MM.1S (cell line): ENCODE measurements around the gene ZNF888.
"Not testable (repeated sequence)": the region's sequence is repeated elsewhere in the genome, so short reads cannot be mapped to it uniquely, and the experiment has no call there.

Experiments
- DNase-seq: peaks from one replicate; pipeline ENCODE4 v3.0.0-alpha.2; 2015
- H2AFZ ChIP-seq: fragments of 300-600 bp; sonication (generic); 2 replicates; pipeline ENCODE4 v1.6.0; 2016; ENCODE audit warnings: antibody characterized with exemption, low read length
- H3F3A ChIP-seq: fragments of 300-600 bp; sonication (generic); 2 replicates; pipeline ENCODE4 v1.6.1; 2016; ENCODE audit warnings: mild to moderate bottlenecking, antibody characterized with exemption, low read length, moderate library complexity, mixed read lengths; ENCODE audit not compliant: insufficient read depth
- H3K27ac ChIP-seq: fragments of 300-600 bp; sonication (generic); 2 replicates; pipeline ENCODE4 v1.5.1; 2016; ENCODE audit warnings: mild to moderate bottlenecking, low read length
- H3K27me3 ChIP-seq: fragments of 300-600 bp; sonication (generic); replicated peaks from 2 replicates; pipeline ENCODE4 v1.6.0; 2016; ENCODE audit warnings: low read length; ENCODE audit not compliant: insufficient read depth
- H3K36me3 ChIP-seq: fragments of 300-600 bp; sonication (generic); replicated peaks from 2 replicates; pipeline ENCODE4 v1.6.1; 2016; ENCODE audit warnings: mild to moderate bottlenecking, low read length, mixed read lengths; ENCODE audit not compliant: insufficient read depth
- H3K4me1 ChIP-seq: fragments of 300-600 bp; sonication (generic); 2 replicates; pipeline ENCODE4 v1.6.1; 2016; ENCODE audit warnings: low read length, mixed read lengths
- H3K4me2 ChIP-seq: fragments of 300-600 bp; sonication (generic); 2 replicates; pipeline ENCODE4 v1.6.0; 2016; ENCODE audit warnings: low read depth, low read length
- H3K4me3 ChIP-seq: fragments of 300-600 bp; sonication (generic); 2 replicates; pipeline ENCODE4 v1.5.1; 2016; ENCODE audit warnings: low read length, mixed read lengths
- H3K79me2 ChIP-seq: fragments of 300-600 bp; sonication (generic); 2 replicates; pipeline ENCODE4 v1.6.1; 2016; ENCODE audit warnings: mixed run types, low read length, mixed read lengths
- H3K9ac ChIP-seq: fragments of 300-600 bp; sonication (generic); 2 replicates; pipeline ENCODE4 v1.6.1; 2016; ENCODE audit warnings: low read length, mixed read lengths
- H3K9me2 ChIP-seq: fragments of 300-600 bp; sonication (generic); replicated peaks from 2 replicates; pipeline ENCODE4 v1.6.1; 2016; ENCODE audit warnings: mild to moderate bottlenecking, low read length, mixed read lengths; ENCODE audit not compliant: insufficient read depth
- H3K9me3 ChIP-seq: fragments of 300-600 bp; sonication (generic); replicated peaks from 2 replicates; pipeline ENCODE4 v1.6.1; 2016; ENCODE audit warnings: mild to moderate bottlenecking, low read length, mixed read lengths; ENCODE audit not compliant: insufficient read depth
- H4K20me1 ChIP-seq: fragments of 300-600 bp; sonication (generic); 2 replicates; pipeline ENCODE4 v1.6.1; 2016; ENCODE audit warnings: mild to moderate bottlenecking, low read length, moderate library complexity, mixed read lengths; ENCODE audit not compliant: insufficient read depth
- EZH2 ChIP-seq: fragments of 300-600 bp; sonication (generic); optimal IDR thresholded peaks from 2 replicates; pipeline ENCODE3; 2017; ENCODE audit warnings: low read depth, mild to moderate bottlenecking, antibody characterized with exemption, low read length, mixed read lengths
- EZH2phosphoT487 ChIP-seq: fragments of 300-600 bp; sonication (generic); IDR thresholded peaks from 2 replicates; pipeline ENCODE4 v1.6.1; 2018; ENCODE audit warnings: antibody characterized with exemption, low read length
- TF ChIP-seq, protein P1 (sequence below): fragments of 300-600 bp; sonication (generic); IDR thresholded peaks from 2 replicates; pipeline ENCODE4 v1.5.1; 2016; ENCODE audit warnings: antibody characterized with exemption, low read length, mixed read lengths

The ZNF888 gene

DNA sequence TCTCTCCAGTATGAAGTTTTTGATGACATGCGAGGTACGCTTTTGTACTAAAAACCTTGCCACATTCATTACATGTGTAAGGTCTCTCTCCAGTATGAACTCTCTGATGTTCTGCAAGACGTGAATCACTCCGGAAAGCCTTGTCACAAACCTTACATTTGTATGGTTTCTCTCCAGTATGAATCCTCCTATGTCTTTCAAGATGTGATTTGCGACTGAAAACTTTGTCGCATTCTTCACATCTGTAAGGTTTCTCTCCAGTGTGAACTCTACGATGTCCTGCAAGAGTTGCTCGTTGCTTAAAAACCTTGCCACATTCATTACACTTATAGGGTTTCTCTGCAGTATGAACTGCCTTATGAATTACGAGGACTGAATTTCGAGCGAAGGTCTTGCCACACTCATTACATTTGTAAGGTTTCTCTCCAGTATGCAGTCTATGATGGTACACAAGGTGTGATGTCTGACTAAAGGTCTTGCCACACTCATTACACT, 42.3 kb downstream of the ZNF888 start:
- no peak overlapping the region for H3K9ac ChIP-seq
- H3K4me2 ChIP-seq = no peak overlapping the region
- H3K27ac ChIP-seq = no peak overlapping the region
- no peaks in the 10 kb centered on the region for H3K79me2 ChIP-seq
- no peaks in the 10 kb centered on the region for H3K4me1 ChIP-seq
- H3K9me3 ChIP-seq = no peaks in the 10 kb centered on the region
- no peaks in the 10 kb centered on the region for H3K36me3 ChIP-seq
- no peaks in the 10 kb centered on the region for H4K20me1 ChIP-seq
- DNase-seq = no peak
- TF ChIP-seq EZH2 = no peak
- TF ChIP-seq EZH2phosphoT487 = no peak
- TF ChIP-seq, protein P1, sequence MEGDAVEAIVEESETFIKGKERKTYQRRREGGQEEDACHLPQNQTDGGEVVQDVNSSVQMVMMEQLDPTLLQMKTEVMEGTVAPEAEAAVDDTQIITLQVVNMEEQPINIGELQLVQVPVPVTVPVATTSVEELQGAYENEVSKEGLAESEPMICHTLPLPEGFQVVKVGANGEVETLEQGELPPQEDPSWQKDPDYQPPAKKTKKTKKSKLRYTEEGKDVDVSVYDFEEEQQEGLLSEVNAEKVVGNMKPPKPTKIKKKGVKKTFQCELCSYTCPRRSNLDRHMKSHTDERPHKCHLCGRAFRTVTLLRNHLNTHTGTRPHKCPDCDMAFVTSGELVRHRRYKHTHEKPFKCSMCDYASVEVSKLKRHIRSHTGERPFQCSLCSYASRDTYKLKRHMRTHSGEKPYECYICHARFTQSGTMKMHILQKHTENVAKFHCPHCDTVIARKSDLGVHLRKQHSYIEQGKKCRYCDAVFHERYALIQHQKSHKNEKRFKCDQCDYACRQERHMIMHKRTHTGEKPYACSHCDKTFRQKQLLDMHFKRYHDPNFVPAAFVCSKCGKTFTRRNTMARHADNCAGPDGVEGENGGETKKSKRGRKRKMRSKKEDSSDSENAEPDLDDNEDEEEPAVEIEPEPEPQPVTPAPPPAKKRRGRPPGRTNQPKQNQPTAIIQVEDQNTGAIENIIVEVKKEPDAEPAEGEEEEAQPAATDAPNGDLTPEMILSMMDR = no peak
- H3K27me3 ChIP-seq = no peaks in the 10 kb centered on the region
- no peak overlapping the region for H2AFZ ChIP-seq
- no peak overlapping the region for H3K4me3 ChIP-seq
- H3F3A ChIP-seq = no peaks in the 10 kb centered on the region
- H3K9me2 ChIP-seq = no peaks in the 10 kb centered on the region

DNA sequence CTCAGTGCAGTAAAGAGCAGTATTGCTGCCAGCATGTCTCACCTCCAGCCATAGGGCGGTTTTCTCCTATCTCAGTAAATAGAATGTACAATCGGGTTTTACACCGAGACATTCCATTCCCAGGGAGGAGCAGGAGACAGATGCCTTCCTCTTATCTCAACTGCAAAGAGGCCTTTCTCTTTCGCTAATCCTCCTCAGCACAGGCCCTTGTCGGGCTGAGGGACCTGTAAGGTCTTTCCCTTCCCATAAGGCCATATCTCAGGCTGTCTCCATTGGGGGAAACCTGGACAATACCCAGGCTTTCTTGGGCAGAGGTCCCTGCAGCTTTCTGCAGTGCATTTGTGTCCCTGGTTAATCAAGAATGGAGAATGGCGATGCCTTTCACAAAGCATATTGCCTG, 50.2 kb downstream of the ZNF888 start:
- H3K9me3 ChIP-seq, H4K20me1 ChIP-seq, H3K79me2 ChIP-seq, H3F3A ChIP-seq, H3K27me3 ChIP-seq, H3K9ac ChIP-seq, H3K27ac ChIP-seq, H3K9me2 ChIP-seq, H3K36me3 ChIP-seq, H3K4me3 ChIP-seq, H3K4me2 ChIP-seq, DNase-seq, H2AFZ ChIP-seq, H3K4me1 ChIP-seq: not testable (repeated sequence)

DNA sequence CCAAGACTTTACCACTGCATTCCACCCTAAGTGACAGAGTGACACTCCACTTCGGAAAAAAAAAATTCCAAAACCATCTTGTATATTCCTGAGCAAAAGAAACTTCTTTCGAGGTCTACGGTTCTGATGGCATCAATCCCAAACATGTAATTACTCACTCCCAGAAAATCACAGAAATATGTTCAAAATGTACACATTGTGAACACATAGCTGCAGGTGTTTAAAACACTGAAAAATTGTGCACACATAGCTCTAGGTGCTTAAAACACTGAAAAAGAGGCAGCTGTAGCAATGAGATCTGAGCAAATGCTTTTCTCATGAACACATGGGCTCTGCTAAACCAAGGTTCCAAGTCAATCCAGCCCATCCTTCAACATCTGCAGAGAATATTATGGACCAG, 51.8 kb downstream of the ZNF888 start:
- Histone ChIP-seq H3K9me2 (no peaks in the 10 kb centered on the region), H3K36me3 (no peaks in the 10 kb centered on the region), H3K9ac (no peak overlapping the region), H4K20me1 (no peaks in the 10 kb centered on the region), H2AFZ (no peak overlapping the region), H3K4me2 (no peak overlapping the region), H3K4me1 (no peaks in the 10 kb centered on the region), H3F3A (no peaks in the 10 kb centered on the region), H3K4me3 (no peak overlapping the region), H3K9me3 (no peaks in the 10 kb centered on the region), H3K27ac (no peak overlapping the region), H3K79me2 (no peaks in the 10 kb centered on the region), H3K27me3 (no peaks in the 10 kb centered on the region)
- DNase-seq = no peak
- TF ChIP-seq EZH2phosphoT487 (no peak), EZH2 (no peak)
- TF ChIP-seq, protein P1 = no peak

DNA sequence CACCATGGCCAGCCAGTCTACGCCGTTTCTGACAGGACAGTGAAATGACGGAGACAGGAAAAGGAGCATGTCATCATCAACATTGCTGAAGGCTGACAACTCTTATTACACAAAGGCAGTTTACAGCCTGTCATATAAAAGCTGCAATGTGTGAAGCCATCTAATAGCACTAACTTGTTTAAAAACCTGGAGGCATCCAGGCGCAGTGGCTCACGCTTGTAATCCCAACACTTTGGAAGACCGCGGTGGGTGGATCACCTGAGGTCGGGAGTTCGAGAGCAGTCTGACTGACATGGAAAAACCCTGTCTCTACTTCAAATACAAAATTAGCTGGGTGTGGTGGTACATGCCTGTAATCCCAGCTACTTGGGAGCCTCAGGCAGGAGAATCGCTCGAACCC, 55.2 kb downstream of the ZNF888 start:
- not testable (repeated sequence) for H3K4me1 ChIP-seq, H3K36me3 ChIP-seq, H3K9me3 ChIP-seq, H3K4me2 ChIP-seq, H3F3A ChIP-seq, H4K20me1 ChIP-seq, DNase-seq, H3K9ac ChIP-seq, H3K79me2 ChIP-seq, H3K9me2 ChIP-seq, H3K27ac ChIP-seq, H3K4me3 ChIP-seq, H2AFZ ChIP-seq, H3K27me3 ChIP-seq

DNA sequence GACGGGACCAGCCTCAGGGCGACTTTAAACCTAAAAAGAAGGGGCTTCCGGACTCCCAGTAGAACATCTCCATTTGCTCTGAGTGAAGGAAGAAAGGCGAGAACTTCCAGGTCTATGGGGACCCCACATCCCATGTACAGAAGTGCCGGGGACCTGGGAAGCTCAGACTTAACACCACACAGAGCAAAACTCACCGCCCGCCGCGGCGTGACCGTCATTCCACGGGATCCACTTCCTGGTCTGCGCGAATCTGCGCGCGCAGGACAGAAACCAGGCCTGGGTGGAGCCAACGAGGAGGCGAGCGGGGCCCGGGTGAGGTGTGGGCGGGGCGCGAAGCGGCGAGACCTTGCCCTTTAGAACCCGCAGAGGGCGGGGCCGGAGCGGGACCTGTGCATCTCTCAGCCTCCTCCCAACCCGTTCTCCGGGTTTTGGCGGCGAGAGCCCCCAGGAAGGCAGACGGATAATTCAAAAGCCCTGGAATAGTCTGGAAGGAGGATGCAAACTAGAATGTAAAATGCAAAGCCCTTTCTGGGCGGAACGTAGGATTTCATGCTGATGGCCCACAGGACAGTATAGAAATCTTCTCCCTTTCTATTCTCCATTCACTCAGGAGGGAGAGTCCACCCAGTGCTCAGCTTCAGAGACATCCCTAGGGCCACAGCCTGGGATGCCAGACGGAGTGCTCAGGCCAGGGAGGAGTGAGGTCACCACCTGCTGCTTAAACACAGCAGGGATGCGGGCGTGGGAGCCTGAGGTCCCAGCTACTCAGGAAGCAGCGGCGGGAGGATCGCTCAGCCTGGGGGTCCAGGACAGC, 65.6 kb downstream of the ZNF888 start, which contains the start of gene ZNF468:
ZNF468 (minus strand) TSS at position 242 of the 814 bp plus-strand sequence. CDS start 3,347 bp downstream, outside the sequence.
- not testable (repeated sequence) for H3K27ac ChIP-seq
- peak; percentile 42 for DNase-seq

More for the DNA sequence above, 65.6 kb downstream of the ZNF888 start, which contains the start of gene ZNF468:
- Histone ChIP-seq H2AFZ (peak within 1 kb of the TSS; percentile 32), H3K4me2 (peak within 1 kb of the TSS; percentile 49; the same call in 1 of the 2 replicates), H3K4me3 (peak within 1 kb of the TSS; percentile 64), H3K9ac (peak within 1 kb of the TSS; percentile 45; the same call in 1 of the 2 replicates)
- not testable (repeated sequence) for H3K36me3 ChIP-seq, H3F3A ChIP-seq, H3K9me3 ChIP-seq, H3K9me2 ChIP-seq, H3K79me2 ChIP-seq, H3K27me3 ChIP-seq, H3K4me1 ChIP-seq, H4K20me1 ChIP-seq
